Activated T-cell treated with anti-CD3 and anti-CD28 coated beads for 48 hours (primary cell): ENCODE measurements around the gene ST8SIA5.
"Not testable (repeated sequence)": the region's sequence is repeated elsewhere in the genome, so short reads cannot be mapped to it uniquely, and the experiment has no call there.

Experiments used
- DNase-seq: peaks from one replicate; pipeline ENCODE4 v3.0.0-alpha.2; 2020; ENCODE audit warnings: low read depth

ST8SIA5 gene

GRCh38 chr18:46756559-46757201 lies at the start of gene ST8SIA5:
Gene ST8SIA5, minus strand, starts transcription at chr18:46757053. Its CDS starts 545 bp downstream, at chr18:46756508.
- peak; percentile 1 for DNase-seq

- not testable (repeated sequence) for DNase-seq
Measured at GRCh38 chr18:46795945-46796344, 39.1 kb upstream of the ST8SIA5 start.

- no peak for DNase-seq
Measured at GRCh38 chr18:46794607-46795006, 37.8 kb upstream of the ST8SIA5 start.

GRCh38 chr18:46793565-46793964 lies 36.7 kb upstream of the ST8SIA5 start:
- DNase-seq = no peak

GRCh38 chr18:46789088-46789487 lies 32.2 kb upstream of the ST8SIA5 start:
- DNase-seq = no peak

GRCh38 chr18:46787674-46788073 lies 30.8 kb upstream of the ST8SIA5 start:
- no peak for DNase-seq

- DNase-seq = no peak
Measured at GRCh38 chr18:46772357-46772756, 15.5 kb upstream of the ST8SIA5 start.

GRCh38 chr18:46771141-46771540 lies 14.3 kb upstream of the ST8SIA5 start:
- DNase-seq = no peak

GRCh38 chr18:46770708-46771107 lies 13.9 kb upstream of the ST8SIA5 start:
- no peak for DNase-seq

GRCh38 chr18:46768166-46768921 lies 11.5 kb upstream of the ST8SIA5 start:
- DNase-seq = no peak

- no peak for DNase-seq
Measured at GRCh38 chr18:46767217-46767616, 10.4 kb upstream of the ST8SIA5 start.

- DNase-seq = no peak
Measured at GRCh38 chr18:46764586-46764985, 7.7 kb upstream of the ST8SIA5 start.

- no peak for DNase-seq
Measured at GRCh38 chr18:46761059-46761769, 4.4 kb upstream of the ST8SIA5 start.

- DNase-seq = no peak
Measured at GRCh38 chr18:46759890-46760289, 3.0 kb upstream of the ST8SIA5 start.

GRCh38 chr18:46756025-46756558 lies 761 bp downstream of the ST8SIA5 start:
- DNase-seq = no peak

GRCh38 chr18:46755315-46756024 lies 1.4 kb downstream of the ST8SIA5 start:
- no peak for DNase-seq

GRCh38 chr18:46754661-46755292 lies 2.1 kb downstream of the ST8SIA5 start:
- DNase-seq = no peak

- no peak for DNase-seq
Measured at GRCh38 chr18:46754188-46754587, 2.7 kb downstream of the ST8SIA5 start.

- no peak for DNase-seq
Measured at GRCh38 chr18:46751882-46752281, 5.0 kb downstream of the ST8SIA5 start.

GRCh38 chr18:46750626-46751025 lies 6.2 kb downstream of the ST8SIA5 start:
- DNase-seq = no peak

GRCh38 chr18:46748466-46748865 lies 8.4 kb downstream of the ST8SIA5 start:
- no peak for DNase-seq

GRCh38 chr18:46740046-46740445 lies 16.8 kb downstream of the ST8SIA5 start:
- no peak for DNase-seq
